HEK293 (cell line): ENCODE results near the gene BACH1.

Source experiments
- CTCF ChIP-seq: fragments of 450-650 bp; formaldehyde crosslinking; IDR thresholded peaks from 2 replicates; pipeline ENCODE4 v1.5.1; 2016; ENCODE audit warnings: missing biosample characterization, missing genetic modification characterization
- ELK4 ChIP-seq: IDR thresholded peaks from 2 replicates; pipeline ENCODE4 v1.6.1; 2011; ENCODE audit warnings: mild to moderate bottlenecking, low read depth, low read length, borderline replicate concordance
- GLI2 ChIP-seq: fragments of 450-650 bp; formaldehyde crosslinking; IDR thresholded peaks from 2 replicates; pipeline ENCODE4; 2017; ENCODE audit warnings: missing biosample characterization, missing genetic modification characterization, low read depth, borderline replicate concordance
- PATZ1 ChIP-seq: fragments of 450-650 bp; formaldehyde crosslinking; IDR thresholded peaks from 2 replicates; pipeline ENCODE4 v1.5.1; 2016; ENCODE audit warnings: missing biosample characterization, missing genetic modification characterization
- REST ChIP-seq: fragments of 450-650 bp; formaldehyde crosslinking; IDR thresholded peaks from 2 replicates; pipeline ENCODE4 v1.5.1; 2016; ENCODE audit warnings: missing biosample characterization, missing genetic modification characterization
- SETDB1 ChIP-seq: IDR thresholded peaks from one replicate; pipeline ENCODE4 v1.6.1; 2017; ENCODE audit warnings: mild to moderate bottlenecking, low read length, moderate library complexity, mixed read lengths; ENCODE audit not compliant: insufficient read length
- ZNF350 ChIP-seq: fragments of 450-650 bp; formaldehyde crosslinking; IDR thresholded peaks from 2 replicates; pipeline ENCODE4 v1.5.0; 2017; ENCODE audit warnings: missing biosample characterization, mild to moderate bottlenecking, missing genetic modification characterization
- ZNF37A ChIP-seq: fragments of 450-650 bp; IDR thresholded peaks from 2 replicates; pipeline ENCODE4 v1.5.1; 2018; ENCODE audit warnings: missing biosample characterization, missing genetic modification characterization
- ZNF530 ChIP-seq: fragments of 450-650 bp; formaldehyde crosslinking; IDR thresholded peaks from 2 replicates; pipeline ENCODE4 v1.5.1; 2016; ENCODE audit warnings: low read depth, missing biosample characterization, missing genetic modification characterization
- ZNF660 ChIP-seq: fragments of 450-650 bp; IDR thresholded peaks from 2 replicates; pipeline ENCODE4 v1.5.1; 2018; ENCODE audit warnings: missing biosample characterization, mild to moderate bottlenecking, missing genetic modification characterization
- TF ChIP-seq, protein P1 (sequence below): sonication (generic); formaldehyde crosslinking; IDR thresholded peaks from 2 replicates; pipeline ENCODE4 v1.8.1; 2022; ENCODE audit warnings: mild to moderate bottlenecking, moderate library complexity, missing genetic modification reagents

- TF ChIP-seq ZNF530 (no peak), CTCF (tag by site-specific recombination) (no peak), PATZ1 (tag by site-specific recombination) (no peak), ZNF350 (no peak), SETDB1 (no peak), ZNF660 (tag by site-specific recombination) (no peak), ELK4 (no peak), ZNF37A (tag by site-specific recombination) (no peak), GLI2 (no peak), REST (tag by site-specific recombination) (no peak)
- TF ChIP-seq, protein P1, sequence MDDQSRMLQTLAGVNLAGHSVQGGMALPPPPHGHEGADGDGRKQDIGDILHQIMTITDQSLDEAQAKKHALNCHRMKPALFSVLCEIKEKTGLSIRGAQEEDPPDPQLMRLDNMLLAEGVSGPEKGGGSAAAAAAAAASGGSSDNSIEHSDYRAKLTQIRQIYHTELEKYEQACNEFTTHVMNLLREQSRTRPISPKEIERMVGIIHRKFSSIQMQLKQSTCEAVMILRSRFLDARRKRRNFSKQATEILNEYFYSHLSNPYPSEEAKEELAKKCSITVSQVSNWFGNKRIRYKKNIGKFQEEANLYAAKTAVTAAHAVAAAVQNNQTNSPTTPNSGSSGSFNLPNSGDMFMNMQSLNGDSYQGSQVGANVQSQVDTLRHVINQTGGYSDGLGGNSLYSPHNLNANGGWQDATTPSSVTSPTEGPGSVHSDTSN = no peak
Measured at GRCh38 chr21:29306920-29307319, 8.2 kb downstream of the BACH1 start.
